Spinal cord (tissue), 4 donors: ENCODE data around the gene DZIP1. TPM values are rescaled to one million over a fixed set of nuclear protein-coding genes. Genes with fewer than 3 reads are reported as not detected.

Experiments
- polyA plus RNA-seq, 2 donors: library from polyadenylated mRNA; unstranded; fragments of 120-200 nt; gene quantifications; one replicate each; pipeline ENCODE4 v1.2.1, GENCODE V29; 2013; ENCODE audit not compliant: insufficient read length in 2 of 2
- total RNA-seq, 2 donors: library from RNA; depleted of rRNA in 1 of 2; stranded (reverse); fragments of 120-200 nt in 1 of 2; fragments of >200 nt in 1 of 2; gene quantifications; one replicate each; pipeline versions ENCODE4 v1.2.3 to v1.2.4, GENCODE V29; 2013 to 2014

The DZIP1 gene
- total and polyA plus RNA-seq, 4 donors = 73.6 to 136 (median 106) TPM

Other genes with a start within 250 kb of the DZIP1 start
- gene CLDN10, start 92.0 kb downstream of the DZIP1 start, total RNA-seq = 10 to 100 TPM in 1 of 2 donors, 1 to 10 TPM in 1; 5.2 to 14.5 TPM
- gene CLDN10, start 92.0 kb downstream of the DZIP1 start, polyA plus RNA-seq = 10 to 100 TPM; 11.8 to 13.3 TPM
- 10 to 100 TPM; 38.7 to 51.7 TPM for gene DNAJC3, start 32.4 kb upstream of the DZIP1 start, total RNA-seq
- gene DNAJC3, start 32.4 kb upstream of the DZIP1 start, polyA plus RNA-seq = 10 to 100 TPM; 19.4 to 22.8 TPM